GM12878 (cell line): ENCODE data around the gene ALKBH2. TPM values are rescaled to one million over a fixed set of nuclear protein-coding genes. Genes with fewer than 3 reads are reported as not detected.

Experiments
- ATAC-seq: fragments of 200-7000 bp; cut with Tn5 transposase; 3 replicates; pipeline ENCODE4 v1.9.1; 2020; ENCODE audit warnings: mild to moderate bottlenecking, moderate library complexity
- BruUV-seq: library from RNA; stranded (reverse); fragments of 400-500 nt; replicated peaks from 2 replicates; lab custom pipeline; 2021; lab: Mats Ljungman, UMichigan
- CTCF ChIA-PET: fragments of 300-600 bp; sonication (Branson Sonifier 250); formaldehyde crosslinking; extraction: SDS; loops from one replicate; lab custom pipeline; 2021; ENCODE audit warnings: inconsistent platforms; lab: Yijun Ruan, JAX
- POLR2A ChIA-PET: fragments of 350-600 bp; formaldehyde crosslinking; extraction: SDS; loops from one replicate; lab custom pipeline; 2021; ENCODE audit warnings: inconsistent platforms; lab: Charles Lee
- RAD21 ChIA-PET: fragments of 300-600 bp; sonication (Branson Sonifier 250); formaldehyde crosslinking; loops from one replicate; lab custom pipeline; 2023; ENCODE audit warnings: antibody characterized with exemption; ENCODE audit not compliant: unreplicated experiment; lab: Charles Lee
- SMC1A ChIA-PET: fragments of 300-600 bp; sonication (Branson Sonifier 250); formaldehyde crosslinking; loops from one replicate; lab custom pipeline; 2023; ENCODE audit not compliant: unreplicated experiment, uncharacterized antibody; lab: Charles Lee
- DNase-seq: peaks from one replicate; pipeline ENCODE4 v3.0.0-alpha.2; 2011; ENCODE audit warnings: low read depth, low spot score
- FAIRE-seq: peaks from 3 replicates; lab custom pipeline; 2011; peaks lifted over from hg19 to GRCh38; lab: Jason Lieb, UNC
- H2AFZ ChIP-seq: 2 replicates; pipeline ENCODE4 v1.6.0; 2011; ENCODE audit warnings: low read depth, low read length, control low read depth; ENCODE audit not compliant: control insufficient read depth
- H3K27ac ChIP-seq: 2 replicates; pipeline ENCODE4 v1.5.1; 2011; ENCODE audit warnings: control low read depth; ENCODE audit not compliant: control insufficient read depth, insufficient read depth
- H3K27me3 ChIP-seq, 2 experiments: replicated peaks in 1 of 2; 2 replicates each; pipeline versions ENCODE4 v1.6.0 to v1.6.1; 2011; ENCODE audit warnings: low read length in 1 of 2; ENCODE audit not compliant: control insufficient read depth in 2 of 2, insufficient read depth in 2 of 2
- H3K36me3 ChIP-seq, 2 experiments: 2 replicates each; pipeline ENCODE4 v1.5.1; 2011; ENCODE audit warnings: low read length in 1 of 2; ENCODE audit not compliant: control insufficient read depth in 2 of 2, insufficient read depth in 2 of 2
- H3K4me1 ChIP-seq: 2 replicates; pipeline ENCODE4 v1.6.1; 2011; ENCODE audit warnings: mild to moderate bottlenecking, low read length, moderate library complexity, mixed read lengths; ENCODE audit not compliant: control insufficient read depth, insufficient read depth
- H3K4me2 ChIP-seq: 2 replicates; pipeline ENCODE4 v1.6.0; 2011; ENCODE audit warnings: control low read depth; ENCODE audit not compliant: control insufficient read depth, insufficient read depth
- H3K4me3 ChIP-seq: fragments of 200-600 bp; sonication (generic); 2 replicates; pipeline ENCODE4 v1.5.1; 2016
- H3K79me2 ChIP-seq: 2 replicates; pipeline ENCODE4 v1.6.0; 2011; ENCODE audit warnings: low read length; ENCODE audit not compliant: control insufficient read depth, insufficient read depth
- H3K9ac ChIP-seq: 2 replicates; pipeline ENCODE4 v1.8.0; 2011; ENCODE audit warnings: low read length, control low read depth, mixed read lengths; ENCODE audit not compliant: control insufficient read depth, insufficient read depth
- H3K9me3 ChIP-seq: replicated peaks from 3 replicates; pipeline ENCODE4 v1.5.1; 2011; ENCODE audit warnings: mild to moderate bottlenecking, low read length; ENCODE audit not compliant: control insufficient read depth, insufficient read depth
- H4K20me1 ChIP-seq: 2 replicates; pipeline ENCODE4 v1.6.0; 2011; ENCODE audit not compliant: control insufficient read depth, insufficient read depth
- CUX1 ChIP-seq: IDR thresholded peaks from 2 replicates; pipeline ENCODE4 v1.6.1; 2012; ENCODE audit warnings: improper control_type of control experiment, low read depth, low read length; ENCODE audit not compliant: insufficient replicate concordance
- ETV6 ChIP-seq, 2 experiments: fragments of 450-650 bp in 1 of 2; IDR thresholded peaks in 1 of 2; conservative IDR thresholded peaks in 1 of 2; 2 replicates each; pipeline ENCODE4 v1.6.1; 2014; ENCODE audit warnings: antibody characterized with exemption in 1 of 2, borderline replicate concordance in 1 of 2, low read depth in 1 of 2, mild to moderate bottlenecking in 1 of 2, moderate library complexity in 1 of 2
- MTA2 ChIP-seq: fragments of 450-650 bp; IDR thresholded peaks from 2 replicates; pipeline ENCODE4 v1.6.1; 2016; ENCODE audit warnings: low read depth, mild to moderate bottlenecking, moderate library complexity
- NFXL1 ChIP-seq: fragments of 450-650 bp; IDR thresholded peaks from 2 replicates; pipeline ENCODE4 v1.6.1; 2017; ENCODE audit warnings: antibody characterized with exemption, mild to moderate bottlenecking, borderline replicate concordance
- NFYA ChIP-seq: IDR thresholded peaks from 2 replicates; pipeline ENCODE4 v1.6.1; 2011; ENCODE audit warnings: low read depth, mild to moderate bottlenecking, low read length, improper control_type of control experiment, borderline replicate concordance
- POU2F2 ChIP-seq: IDR thresholded peaks from 3 replicates; pipeline ENCODE4 v1.6.1; 2011; ENCODE audit warnings: low read depth, mild to moderate bottlenecking, low read length, borderline replicate concordance
- SIN3A ChIP-seq: IDR thresholded peaks from 2 replicates; pipeline ENCODE4 v1.6.1; 2012; ENCODE audit warnings: low read depth, low read length, improper control_type of control experiment
- SREBF1 ChIP-seq: IDR thresholded peaks from 2 replicates; pipeline ENCODE4 v1.6.1; 2012; ENCODE audit warnings: mild to moderate bottlenecking, low read length
- TBL1XR1 ChIP-seq: IDR thresholded peaks from 2 replicates; pipeline ENCODE4 v1.6.1; 2012; ENCODE audit warnings: low read depth, low read length, improper control_type of control experiment
- TCF7 ChIP-seq: IDR thresholded peaks from 2 replicates; pipeline ENCODE4 v1.6.1; 2014; ENCODE audit warnings: antibody characterized with exemption, borderline replicate concordance
- YY1 ChIP-seq: IDR thresholded peaks from 2 replicates; pipeline ENCODE4 v1.6.1; 2011; ENCODE audit warnings: low read depth, mild to moderate bottlenecking, low read length
- ZNF217 ChIP-seq: fragments of 450-650 bp; IDR thresholded peaks from 2 replicates; pipeline ENCODE4 v1.6.1; 2017; ENCODE audit warnings: antibody characterized with exemption, mild to moderate bottlenecking
- WGBS: methylation state at CpG from one replicate; pipeline ENCODE4 v1.1.6; 2016; ENCODE audit warnings: low lambda C conversion rate; ENCODE audit not compliant: insufficient replicate concordance, insufficient coverage; ENCODE audit errors: missing lambda C conversion rate; 5-methylcytosine and 5-hydroxymethylcytosine counted together
- in situ Hi-C: fragments of 300-500 bp; cut with MboI; formaldehyde crosslinking; loops from 9 replicates; pipeline ENCODE4 v1.14.3; 2018; ENCODE audit warnings: mixed read lengths
- intact Hi-C: fragments of 100-400 bp; cut with micrococcal nuclease; formaldehyde crosslinking; loops from one replicate; pipeline ENCODE4 v1.14.2; 2022; ENCODE audit not compliant: unreplicated experiment
- polyA plus RNA-seq, 11 experiments: library from polyadenylated mRNA; depleted of rRNA in 4 of 11; unstranded in 6 of 11; stranded (reverse) in 5 of 11; fragments of >200 nt; fragmentation: Nextera tagmentation in 4 of 11; fragmentation: Illumina TruSeq in 1 of 11; extraction: Ambion mirVana in 4 of 11; extraction: Trizol in 1 of 11; gene quantifications; 1 replicate in 1 of 11; 2 replicates in 10 of 11; pipeline versions ENCODE4 v1.2.1 to v1.2.3, GENCODE V29; 2011 to 2016; ENCODE audit warnings: inconsistent platforms in 2 of 11, missing spikeins in 2 of 11, low read depth in 1 of 11
- total RNA-seq, 4 experiments: library from RNA; depleted of rRNA in 3 of 4; stranded (reverse); fragments of >200 nt in 3 of 4; fragmentation: Illumina TruSeq in 1 of 4; extraction: Trizol in 1 of 4; gene quantifications; 2 replicates each; pipeline versions ENCODE4 v1.2.1 to v1.2.3, GENCODE V29; 2013 to 2021
- TF ChIP-seq, protein P1 (sequence below): fragments of 450-650 bp; conservative IDR thresholded peaks from 2 replicates; pipeline ENCODE4 v1.6.1; 2017; ENCODE audit warnings: mild to moderate bottlenecking, moderate library complexity

ALKBH2 gene
- total and polyA plus RNA-seq, 10 of the 15 experiments (the other 5 are each of a cell fraction or from before 2014, with no cell fraction given): 5.6 to 40.3 (median 31.2) TPM

DNA sequence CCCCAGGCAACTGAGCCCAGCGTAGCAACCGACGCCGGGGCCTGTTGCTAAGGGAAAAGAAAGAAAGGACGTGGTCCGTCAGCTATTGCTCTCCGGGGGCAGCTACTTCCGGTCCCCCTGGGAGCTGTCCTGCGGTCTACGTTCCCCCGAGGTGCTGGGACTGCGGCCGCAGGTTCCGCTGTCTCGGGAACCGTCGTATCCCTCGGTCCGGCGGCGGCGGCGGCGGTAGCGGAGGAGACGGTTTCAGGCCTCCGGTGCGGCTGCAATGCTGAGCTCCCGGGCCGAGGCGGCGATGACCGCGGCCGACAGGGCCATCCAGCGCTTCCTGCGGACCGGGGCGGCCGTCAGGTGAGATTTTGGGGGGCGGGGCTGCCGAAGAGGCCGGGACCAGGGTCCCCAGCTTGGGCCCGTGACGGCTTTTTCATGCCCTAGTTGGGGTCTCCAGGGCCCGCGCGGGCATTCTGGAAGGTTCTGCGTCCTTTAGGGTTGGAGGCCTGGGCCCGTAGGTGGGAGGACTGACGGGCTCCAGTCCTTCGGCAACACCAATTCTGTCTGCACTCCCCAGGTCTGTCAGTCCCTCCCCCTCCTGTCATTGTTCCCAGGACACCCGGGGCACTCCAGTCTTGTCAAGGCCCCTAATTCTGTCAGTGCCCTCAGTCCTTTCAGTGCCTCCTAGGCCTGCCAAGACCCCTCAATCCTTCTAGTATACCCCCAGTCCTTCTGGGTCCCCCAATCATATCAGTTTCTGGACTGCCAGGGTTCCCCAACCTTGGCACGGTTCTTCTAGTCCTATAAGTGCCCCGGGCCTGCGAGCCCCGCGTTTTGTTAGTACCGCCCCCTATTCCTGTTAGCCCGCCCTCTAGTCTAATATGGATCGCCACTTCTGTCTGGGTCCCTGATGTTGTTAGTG is 40.6 kb downstream of the ALKBH2 start, which contains the start of gene USP30:
TSS of gene USP30 (plus strand) at position 163 of the 910 bp plus-strand sequence. CDS start at position 266, 103 bp downstream.
- peak within 1 kb of the TSS; percentile 83 for H3K4me3 ChIP-seq
- ATAC-seq: peak; percentile 84
- WGBS: 2% methylated on average over 51 of the region's 61 CpGs
- BruUV-seq: no TSS peak
- peaks cover 14% of the 10 kb centered on the region for H3K79me2 ChIP-seq
- H3K9ac ChIP-seq: peak within 1 kb of the TSS; percentile 72
- ChIA-PET POLR2A (interaction anchor here (0.6 to 1.5 kb wide), 2 partner anchors 195 to 388 kb away, joined by 3 to 4 read pairs; partner anchors contain the start of gene SSH1), RAD21 (interaction anchor here (0.7 to 1.3 kb wide), 2 partner anchors 17 to 195 kb away, joined by 3 read pairs; partner anchors contain the start of gene SSH1), CTCF (interaction anchor here (4.0 kb wide), 1 partner anchor 40 kb away, joined by 33 read pairs; the partner anchor contains the start of gene ALKBH2), SMC1A (interaction anchor here (0.8 to 2.1 kb wide), 4 partner anchors 9 to 388 kb away, joined by 3 to 5 read pairs (median 3); no protein-coding TSS in a partner anchor)
- peak; percentile 45 for DNase-seq
- peaks cover 8% of the 10 kb centered on the region; the same call in 1 of the 2 replicates for H3K4me1 ChIP-seq
- no peaks in the 10 kb centered on the region for H3K27me3 ChIP-seq
- H3K27ac ChIP-seq: peak within 1 kb of the TSS; percentile 89
- peak within 1 kb of the TSS; percentile 83 for H2AFZ ChIP-seq
- intact Hi-C loops (no loop called here), in situ Hi-C loops (no loop called here)
- H4K20me1 ChIP-seq: no peaks in the 10 kb centered on the region
- no peaks in the 10 kb centered on the region for H3K36me3 ChIP-seq
- H3K4me2 ChIP-seq: peak within 1 kb of the TSS; percentile 94
- peak; percentile 38 for FAIRE-seq
- H3K9me3 ChIP-seq: no peaks in the 10 kb centered on the region
- TF ChIP-seq NFXL1: no peak
- no peak for TF ChIP-seq NFYA
- TF ChIP-seq YY1: peak; percentile 89
- TF ChIP-seq SREBF1: peak; percentile 60; the same call in 1 of the 2 replicates
- TF ChIP-seq TBL1XR1: peak; percentile 56; the same call in 1 of the 2 replicates
- peak; percentile 67; the same call in 1 of the 2 replicates for TF ChIP-seq TCF7
- peak in 1 of 2 experiments; percentile 67; a peak in 1 of 4 replicates for TF ChIP-seq ETV6 (conservative IDR thresholded peaks at IDR 0.05 in 1 of 2, IDR thresholded peaks at IDR 0.05 in 1 of 2; ENCODE audit: borderline replicate concordance in 1 of 2, low read depth in 1 of 2)
- peak; percentile 91; the same call in 2 of the 3 replicates for TF ChIP-seq POU2F2
- no peak for TF ChIP-seq CUX1
- TF ChIP-seq ZNF217: peak; percentile 60; the same call in 1 of the 2 replicates
- TF ChIP-seq MTA2: peak; percentile 38; the same call in 1 of the 2 replicates
- peak; percentile 97 for TF ChIP-seq SIN3A
- TF ChIP-seq, protein P1, sequence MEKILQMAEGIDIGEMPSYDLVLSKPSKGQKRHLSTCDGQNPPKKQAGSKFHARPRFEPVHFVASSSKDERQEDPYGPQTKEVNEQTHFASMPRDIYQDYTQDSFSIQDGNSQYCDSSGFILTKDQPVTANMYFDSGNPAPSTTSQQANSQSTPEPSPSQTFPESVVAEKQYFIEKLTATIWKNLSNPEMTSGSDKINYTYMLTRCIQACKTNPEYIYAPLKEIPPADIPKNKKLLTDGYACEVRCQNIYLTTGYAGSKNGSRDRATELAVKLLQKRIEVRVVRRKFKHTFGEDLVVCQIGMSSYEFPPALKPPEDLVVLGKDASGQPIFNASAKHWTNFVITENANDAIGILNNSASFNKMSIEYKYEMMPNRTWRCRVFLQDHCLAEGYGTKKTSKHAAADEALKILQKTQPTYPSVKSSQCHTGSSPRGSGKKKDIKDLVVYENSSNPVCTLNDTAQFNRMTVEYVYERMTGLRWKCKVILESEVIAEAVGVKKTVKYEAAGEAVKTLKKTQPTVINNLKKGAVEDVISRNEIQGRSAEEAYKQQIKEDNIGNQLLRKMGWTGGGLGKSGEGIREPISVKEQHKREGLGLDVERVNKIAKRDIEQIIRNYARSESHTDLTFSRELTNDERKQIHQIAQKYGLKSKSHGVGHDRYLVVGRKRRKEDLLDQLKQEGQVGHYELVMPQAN: peak; percentile 90
